Upper lobe of left lung (tissue), 6 donors: Measurements from ENCODE around the gene TNFAIP8L2. TPM values are rescaled to one million over a fixed set of nuclear protein-coding genes. Genes with fewer than 3 reads are reported as not detected.

ENCODE experiments used
- ATAC-seq, 2 donors: fragments of 200-7000 bp; cut with Tn5 transposase; one replicate each; pipeline ENCODE4 v1.9.1; 2022; ENCODE audit warnings: mild to moderate bottlenecking in 2 of 2, moderate library complexity in 2 of 2; ENCODE audit not compliant: low FRiP score in 2 of 2
- DNase-seq, 2 donors: peaks; one replicate each; pipeline ENCODE4 v3.0.0-alpha.2; 2019 to 2020
- H3K27ac ChIP-seq, 4 donors: fragments of 200-600 bp; sonication (generic); one replicate each; pipeline ENCODE4 v1.5.1; 2016 to 2019
- H3K27me3 ChIP-seq, 4 donors: fragments of 200-600 bp; sonication (generic); one replicate each; pipeline ENCODE4 v1.5.1; 2017 to 2019
- H3K36me3 ChIP-seq, 4 donors: fragments of 200-600 bp; sonication (generic); one replicate each; pipeline ENCODE4 v1.5.1; 2016 to 2019
- H3K4me1 ChIP-seq, 4 donors: fragments of 200-600 bp; sonication (generic); one replicate each; pipeline ENCODE4 v1.5.1; 2018 to 2019
- H3K4me3 ChIP-seq, 4 donors: fragments of 200-600 bp; sonication (generic); one replicate each; pipeline ENCODE4 v1.5.1; 2017 to 2019; ENCODE audit warnings: mild to moderate bottlenecking in 2 of 4, moderate library complexity in 1 of 4
- H3K9me3 ChIP-seq, 4 donors: fragments of 200-600 bp; sonication (generic); one replicate each; pipeline ENCODE4 v1.5.1; 2018 to 2019
- CTCF ChIP-seq, 6 experiments: fragments of 450-650 bp in 4 of 6; fragments of 200-600 bp in 2 of 6; sonication (generic) in 2 of 6; IDR thresholded peaks; one replicate each; pipeline ENCODE4 v1.5.1; 2016 to 2019; ENCODE audit warnings: antibody characterized with exemption in 6 of 6
- EP300 ChIP-seq, 4 donors: sonication (generic); formaldehyde crosslinking; IDR thresholded peaks; one replicate each; pipeline ENCODE4 v1.5.1; 2017; ENCODE audit warnings: antibody characterized with exemption in 4 of 4, control low read depth in 2 of 4
- POLR2A ChIP-seq, 4 donors: fragments of 450-650 bp; IDR thresholded peaks; one replicate each; pipeline ENCODE4 v1.5.1; 2016 to 2017; ENCODE audit warnings: antibody characterized with exemption in 4 of 4, mild to moderate bottlenecking in 2 of 4
- POLR2AphosphoS5 ChIP-seq, 2 donors: sonication (generic); formaldehyde crosslinking; IDR thresholded peaks; one replicate each; pipeline ENCODE4 v1.5.1; 2017; ENCODE audit warnings: antibody characterized with exemption in 2 of 2
- whole genome bisulfite sequencing, 2 donors: methylation state at CpG; one replicate each; pipeline ENCODE4 v1.1.5; 2017 to 2018; 5-methylcytosine and 5-hydroxymethylcytosine counted together
- total RNA-seq, 6 donors: library from RNA; depleted of rRNA in 4 of 6; stranded (reverse); fragments of >200 nt in 4 of 6; gene quantifications; one replicate each; pipeline versions ENCODE4 v1.1.0 to v1.2.1, GENCODE V29; 2016 to 2021
- donor health status: DM: no; HTN: no; CAD: no; lungs with moderate emphysema.
- donor health status: DM: no; HTN: yes; CAD: no; lungs with severe emphysema.

The TNFAIP8L2 gene
- total RNA-seq, 6 donors from 2014 or later = 7.4 to 19.1 (median 15.8) TPM

- no peak overlapping the region for H3K27ac ChIP-seq
- peaks cover 0 to 1% (median 0%) of the 10 kb centered on the region in 4 donors for H3K36me3 ChIP-seq
- no peak for TF ChIP-seq EP300 (IDR thresholded peaks at IDR 0.05)
- H3K9me3 ChIP-seq = no peaks in the 10 kb centered on the region
- no peak overlapping the region for H3K4me3 ChIP-seq
- peaks cover 4 to 17% (median 8%) of the 10 kb centered on the region in 4 donors for H3K4me1 ChIP-seq
- DNase-seq = no peak
- no peak for ATAC-seq
- WGBS, 2 donors = 81 to 89% methylated on average over 6 of the region's 6 CpGs
- H3K27me3 ChIP-seq = no peaks in the 10 kb centered on the region
These were observed 27.6 kb upstream of the TNFAIP8L2 start for GRCh38 chr1:151128800-151129199.

GRCh38 chr1:151130987-151131586, 25.4 kb upstream of the TNFAIP8L2 start:
- no peaks in the 10 kb centered on the region for H3K27me3 ChIP-seq
- H3K4me1 ChIP-seq = peaks cover 4 to 17% (median 8%) of the 10 kb centered on the region in 4 donors
- H3K27ac ChIP-seq = peak overlapping the region in 1 of 4 donors; percentile 47
- 11 to 12% methylated on average over 21 to 29 of the region's 45 CpGs for WGBS, 2 donors
- no peaks in the 10 kb centered on the region for H3K9me3 ChIP-seq
- DNase-seq (peak; percentile 85 to 90), ATAC-seq (peak; percentile 85 to 91)
- H3K4me3 ChIP-seq = peak overlapping the region in 3 of 4 donors; percentile 28 to 51 (median 43)
- peaks cover 0 to 6% (median 3%) of the 10 kb centered on the region in 4 donors for H3K36me3 ChIP-seq
- TF ChIP-seq POLR2A (IDR thresholded peaks at IDR 0.05) = peak in 1 of 4 donors; percentile 4
- no peak for TF ChIP-seq EP300 (IDR thresholded peaks at IDR 0.05)
- peak in 1 of 2 donors; percentile 29 for TF ChIP-seq POLR2AphosphoS5 (IDR thresholded peaks at IDR 0.05)
- TF ChIP-seq CTCF (IDR thresholded peaks at IDR 0.05) = peak in 1 of 6 experiments; percentile 15

- Histone ChIP-seq H3K27me3 (no peaks in the 10 kb centered on the region), H3K9me3 (no peaks in the 10 kb centered on the region), H3K4me3 (peak overlapping the region in 3 of 4 donors; percentile 28 to 51 (median 43)), H3K4me1 (peaks cover 4 to 17% (median 8%) of the 10 kb centered on the region in 4 donors), H3K36me3 (peaks cover 0 to 14% (median 3%) of the 10 kb centered on the region in 4 donors), H3K27ac (peak overlapping the region in 1 of 4 donors; percentile 35)
- peak in 1 of 2 donors; percentile 84 for DNase-seq
- 56 to 64% methylated on average over 18 to 34 of the region's 39 CpGs for WGBS, 2 donors
- no peak for TF ChIP-seq CTCF (IDR thresholded peaks at IDR 0.05)
- no peak for TF ChIP-seq POLR2A (IDR thresholded peaks at IDR 0.05)
- TF ChIP-seq POLR2AphosphoS5 (IDR thresholded peaks at IDR 0.05) = no peak
- TF ChIP-seq EP300 (IDR thresholded peaks at IDR 0.05) = no peak
- ATAC-seq = peak; percentile 64 to 68
These were observed 24.6 kb upstream of the TNFAIP8L2 start for GRCh38 chr1:151131701-151132334.

- Histone ChIP-seq H3K9me3 (no peaks in the 10 kb centered on the region), H3K4me3 (peak overlapping the region in 3 of 4 donors; percentile 28 to 51 (median 43)), H3K27ac (no peak overlapping the region), H3K27me3 (no peaks in the 10 kb centered on the region), H3K4me1 (peaks cover 4 to 17% (median 8%) of the 10 kb centered on the region in 4 donors), H3K36me3 (peaks cover 0 to 16% (median 3%) of the 10 kb centered on the region in 4 donors)
- ATAC-seq (peak in 1 of 2 donors; percentile 38), DNase-seq (peak in 1 of 2 donors; percentile 80)
- 84 to 88% methylated on average over 41 to 66 of the region's 74 CpGs for WGBS, 2 donors
- no peak for TF ChIP-seq CTCF (IDR thresholded peaks at IDR 0.05)
- TF ChIP-seq POLR2A (IDR thresholded peaks at IDR 0.05) = no peak
- TF ChIP-seq EP300 (IDR thresholded peaks at IDR 0.05) = no peak
- TF ChIP-seq POLR2AphosphoS5 (IDR thresholded peaks at IDR 0.05) = no peak
These were observed 24.0 kb upstream of the TNFAIP8L2 start for GRCh38 chr1:151132335-151133017.
